Activated naive CD8-positive, alpha-beta T cell (primary cell): ENCODE measurements around the gene TMEM86B.

Experiments used
- H3K27ac Mint-ChIP-seq: one replicate; pipeline ENCODE4 v1.8.0; 2021; ENCODE audit warnings: mixed read lengths
- H3K27me3 Mint-ChIP-seq: one replicate; pipeline ENCODE4 v1.8.0; 2021; ENCODE audit warnings: mixed read lengths
- H3K36me3 Mint-ChIP-seq: one replicate; pipeline ENCODE4 v1.8.0; 2021; ENCODE audit warnings: mixed read lengths
- H3K4me1 Mint-ChIP-seq: one replicate; pipeline ENCODE4 v1.8.0; 2021; ENCODE audit warnings: low read depth, mixed read lengths
- H3K4me3 Mint-ChIP-seq: one replicate; pipeline ENCODE4 v1.8.0; 2021; ENCODE audit warnings: mild to moderate bottlenecking, mixed read lengths
- H3K9me3 Mint-ChIP-seq: one replicate; pipeline ENCODE4 v1.8.0; 2021; ENCODE audit warnings: low read depth, mixed read lengths

TMEM86B gene

GRCh38 chr19:55198651-55199050, 29.9 kb downstream of the TMEM86B start:
- no peaks in the 10 kb centered on the region for H3K9me3 Mint-ChIP-seq
- H3K4me1 Mint-ChIP-seq = no peaks in the 10 kb centered on the region
- H3K36me3 Mint-ChIP-seq = no peaks in the 10 kb centered on the region
- H3K27me3 Mint-ChIP-seq = peaks cover 15% of the 10 kb centered on the region
- H3K4me3 Mint-ChIP-seq = no peak overlapping the region
- no peak overlapping the region for H3K27ac Mint-ChIP-seq

GRCh38 chr19:55197528-55197927, 31.0 kb downstream of the TMEM86B start:
- H3K27ac Mint-ChIP-seq = no peak overlapping the region
- peaks cover 15% of the 10 kb centered on the region for H3K27me3 Mint-ChIP-seq
- H3K4me1 Mint-ChIP-seq = no peaks in the 10 kb centered on the region
- no peaks in the 10 kb centered on the region for H3K9me3 Mint-ChIP-seq
- no peaks in the 10 kb centered on the region for H3K36me3 Mint-ChIP-seq
- H3K4me3 Mint-ChIP-seq = no peak overlapping the region

GRCh38 chr19:55196803-55197202, 31.8 kb downstream of the TMEM86B start:
- Mint-ChIP-seq H3K36me3 (no peaks in the 10 kb centered on the region), H3K4me1 (no peaks in the 10 kb centered on the region), H3K4me3 (no peak overlapping the region), H3K9me3 (no peaks in the 10 kb centered on the region), H3K27me3 (peaks cover 11% of the 10 kb centered on the region), H3K27ac (no peak overlapping the region)

GRCh38 chr19:55193481-55193880, 35.1 kb downstream of the TMEM86B start:
- H3K4me1 Mint-ChIP-seq = peaks cover 4% of the 10 kb centered on the region
- no peaks in the 10 kb centered on the region for H3K36me3 Mint-ChIP-seq
- no peak overlapping the region for H3K27ac Mint-ChIP-seq
- H3K27me3 Mint-ChIP-seq = peaks cover 7% of the 10 kb centered on the region
- H3K4me3 Mint-ChIP-seq = no peak overlapping the region
- H3K9me3 Mint-ChIP-seq = no peaks in the 10 kb centered on the region

GRCh38 chr19:55189403-55189835, 39.1 kb downstream of the TMEM86B start:
- peaks cover 6% of the 10 kb centered on the region for H3K27me3 Mint-ChIP-seq
- peaks cover 5% of the 10 kb centered on the region for H3K4me1 Mint-ChIP-seq
- H3K36me3 Mint-ChIP-seq = no peaks in the 10 kb centered on the region
- no peak overlapping the region for H3K27ac Mint-ChIP-seq
- H3K9me3 Mint-ChIP-seq = no peaks in the 10 kb centered on the region
- no peak overlapping the region for H3K4me3 Mint-ChIP-seq

GRCh38 chr19:55188625-55189024, 39.9 kb downstream of the TMEM86B start:
- H3K4me3 Mint-ChIP-seq = no peak overlapping the region
- peaks cover 6% of the 10 kb centered on the region for H3K27me3 Mint-ChIP-seq
- no peaks in the 10 kb centered on the region for H3K9me3 Mint-ChIP-seq
- peaks cover 5% of the 10 kb centered on the region for H3K4me1 Mint-ChIP-seq
- no peaks in the 10 kb centered on the region for H3K36me3 Mint-ChIP-seq
- no peak overlapping the region for H3K27ac Mint-ChIP-seq

- peaks cover 13% of the 10 kb centered on the region for H3K27me3 Mint-ChIP-seq
- no peak overlapping the region for H3K4me3 Mint-ChIP-seq
- H3K27ac Mint-ChIP-seq = no peak overlapping the region
- H3K9me3 Mint-ChIP-seq = no peaks in the 10 kb centered on the region
- H3K4me1 Mint-ChIP-seq = peaks cover 5% of the 10 kb centered on the region
- no peaks in the 10 kb centered on the region for H3K36me3 Mint-ChIP-seq
Measured at GRCh38 chr19:55186080-55186479, 42.5 kb downstream of the TMEM86B start.

- Mint-ChIP-seq H3K36me3 (no peaks in the 10 kb centered on the region), H3K27me3 (peaks cover 21% of the 10 kb centered on the region), H3K4me1 (peaks cover 17% of the 10 kb centered on the region), H3K27ac (no peak overlapping the region), H3K4me3 (no peak overlapping the region), H3K9me3 (no peaks in the 10 kb centered on the region)
Measured at GRCh38 chr19:55181740-55182139, 46.8 kb downstream of the TMEM86B start.

GRCh38 chr19:55179606-55180484, 48.7 kb downstream of the TMEM86B start, which contains the start of gene SYT5:
TSS of gene SYT5 (minus strand) at chr19:55180289. CDS start at chr19:55179041, 1,248 bp downstream.
- H3K36me3 Mint-ChIP-seq = no peaks in the 10 kb centered on the region
- no peak within 1 kb of the TSS for H3K27ac Mint-ChIP-seq
- peaks cover 23% of the 10 kb centered on the region for H3K4me1 Mint-ChIP-seq
- peak within 1 kb of the TSS; percentile 79 for H3K4me3 Mint-ChIP-seq
- H3K9me3 Mint-ChIP-seq = no peaks in the 10 kb centered on the region
- H3K27me3 Mint-ChIP-seq = peaks cover 32% of the 10 kb centered on the region

- H3K36me3 Mint-ChIP-seq = no peaks in the 10 kb centered on the region
- H3K27ac Mint-ChIP-seq = no peak overlapping the region
- peak overlapping the region; percentile 79 for H3K4me3 Mint-ChIP-seq
- no peaks in the 10 kb centered on the region for H3K9me3 Mint-ChIP-seq
- H3K4me1 Mint-ChIP-seq = peaks cover 26% of the 10 kb centered on the region
- H3K27me3 Mint-ChIP-seq = peaks cover 37% of the 10 kb centered on the region
Measured at GRCh38 chr19:55178781-55179599, 49.6 kb downstream of the TMEM86B start.
